DOHH2 (cell line): ENCODE data around the gene NEMP1.

Experiments used
- H3F3A ChIP-seq: fragments of 200-600 bp; sonication (generic), shearing (Covaris generic); 2 replicates; pipeline ENCODE4 v1.6.0; 2016; ENCODE audit warnings: antibody characterized with exemption, mild to moderate bottlenecking; ENCODE audit not compliant: control insufficient read depth, insufficient read depth
- H3K27ac ChIP-seq: fragments of 200-600 bp; sonication (generic); 2 replicates; pipeline ENCODE4 v1.5.1; 2014; ENCODE audit warnings: low read depth, mild to moderate bottlenecking, low read length, moderate library complexity
- H3K27me3 ChIP-seq: fragments of 200-600 bp; sonication (generic); 2 replicates; pipeline ENCODE4 v1.6.1; 2014; ENCODE audit warnings: mild to moderate bottlenecking, low read length, mixed read lengths; ENCODE audit not compliant: control insufficient read depth
- H3K36me3 ChIP-seq: fragments of 200-600 bp; sonication (generic); 2 replicates; pipeline ENCODE4 v1.6.1; 2014; ENCODE audit warnings: mild to moderate bottlenecking, low read length, moderate library complexity, mixed read lengths; ENCODE audit not compliant: control insufficient read depth
- H3K4me1 ChIP-seq: fragments of 200-600 bp; sonication (generic); 2 replicates; pipeline ENCODE4 v1.6.1; 2014; ENCODE audit warnings: mild to moderate bottlenecking, low read length, mixed read lengths; ENCODE audit not compliant: control insufficient read depth
- H3K4me2 ChIP-seq: fragments of 200-600 bp; sonication (generic); 2 replicates; pipeline ENCODE4 v1.6.0; 2014; ENCODE audit warnings: mild to moderate bottlenecking, low read length, moderate library complexity
- H3K4me3 ChIP-seq: fragments of 200-600 bp; sonication (generic); 2 replicates; pipeline ENCODE4 v1.5.1; 2014; ENCODE audit warnings: mild to moderate bottlenecking, low read length, mixed read lengths
- H3K79me2 ChIP-seq: fragments of 200-600 bp; sonication (generic); 2 replicates; pipeline ENCODE4 v1.6.1; 2014; ENCODE audit warnings: mild to moderate bottlenecking, low read length, mixed read lengths; ENCODE audit not compliant: control insufficient read depth
- H3K9me2 ChIP-seq: fragments of 200-600 bp; sonication (generic); replicated peaks from 2 replicates; pipeline ENCODE4 v1.6.1; 2014; ENCODE audit warnings: mild to moderate bottlenecking, low read length, mixed read lengths; ENCODE audit not compliant: control insufficient read depth
- H3K9me3 ChIP-seq: fragments of 200-600 bp; sonication (generic); 2 replicates; pipeline ENCODE4 v1.6.1; 2014; ENCODE audit warnings: antibody characterized with exemption, low read length, mixed read lengths; ENCODE audit not compliant: control insufficient read depth, insufficient read depth
- H4K20me1 ChIP-seq: fragments of 200-600 bp; sonication (generic); 2 replicates; pipeline ENCODE4 v1.6.0; 2014; ENCODE audit warnings: low read depth, mild to moderate bottlenecking, antibody characterized with exemption, low read length, moderate library complexity; ENCODE audit not compliant: control insufficient read depth, insufficient read depth
- CTCF ChIP-seq: fragments of 200-600 bp; sonication (generic); IDR thresholded peaks from one replicate; pipeline ENCODE4 v1.5.1; 2014; ENCODE audit warnings: antibody characterized with exemption, mild to moderate bottlenecking, low read depth, low read length; ENCODE audit not compliant: poor library complexity, severe bottlenecking
- EZH2phosphoT487 ChIP-seq: fragments of 200-600 bp; sonication (generic); IDR thresholded peaks from 2 replicates; pipeline ENCODE4 v1.6.1; 2017; ENCODE audit warnings: borderline replicate concordance, mild to moderate bottlenecking, antibody characterized with exemption, low read length, moderate library complexity, mixed read lengths

NEMP1 gene

GRCh38 chr12:57040211-57040610 is 38.4 kb downstream of the NEMP1 start:
- TF ChIP-seq CTCF: no peak
- TF ChIP-seq EZH2phosphoT487: no peak
- Histone ChIP-seq H3K27ac (no peak overlapping the region), H3K9me3 (no peaks in the 10 kb centered on the region), H4K20me1 (no peaks in the 10 kb centered on the region), H3K4me1 (no peaks in the 10 kb centered on the region), H3K9me2 (no peaks in the 10 kb centered on the region), H3K4me3 (no peak overlapping the region), H3F3A (no peaks in the 10 kb centered on the region), H3K36me3 (no peaks in the 10 kb centered on the region), H3K27me3 (peaks cover 24% of the 10 kb centered on the region; the same call in 1 of the 2 replicates), H3K4me2 (no peak overlapping the region), H3K79me2 (no peaks in the 10 kb centered on the region)

GRCh38 chr12:57039016-57039798 is 39.4 kb downstream of the NEMP1 start:
- no peaks in the 10 kb centered on the region for H3K4me1 ChIP-seq
- no peak overlapping the region for H3K4me3 ChIP-seq
- no peak for TF ChIP-seq CTCF
- no peak overlapping the region for H3K27ac ChIP-seq
- H3K36me3 ChIP-seq: no peaks in the 10 kb centered on the region
- no peaks in the 10 kb centered on the region for H3K79me2 ChIP-seq
- H4K20me1 ChIP-seq: no peaks in the 10 kb centered on the region
- no peaks in the 10 kb centered on the region for H3K9me3 ChIP-seq
- H3F3A ChIP-seq: no peaks in the 10 kb centered on the region
- no peaks in the 10 kb centered on the region for H3K9me2 ChIP-seq
- no peak overlapping the region for H3K4me2 ChIP-seq
- peaks cover 19% of the 10 kb centered on the region; the same call in 1 of the 2 replicates for H3K27me3 ChIP-seq

GRCh38 chr12:57037264-57037663 is 41.3 kb downstream of the NEMP1 start:
- no peak for TF ChIP-seq EZH2phosphoT487
- no peak for TF ChIP-seq CTCF
- Histone ChIP-seq H3K36me3 (no peaks in the 10 kb centered on the region), H3K79me2 (no peaks in the 10 kb centered on the region)

More at GRCh38 chr12:57037264-57037663, 41.3 kb downstream of the NEMP1 start:
- no peaks in the 10 kb centered on the region for H3F3A ChIP-seq
- H4K20me1 ChIP-seq: no peaks in the 10 kb centered on the region
- peaks cover 5% of the 10 kb centered on the region; the same call in 1 of the 2 replicates for H3K27me3 ChIP-seq
- H3K9me2 ChIP-seq: no peaks in the 10 kb centered on the region
- H3K27ac ChIP-seq: no peak overlapping the region
- H3K4me3 ChIP-seq: no peak overlapping the region
- H3K4me1 ChIP-seq: no peaks in the 10 kb centered on the region
- no peaks in the 10 kb centered on the region for H3K9me3 ChIP-seq
- H3K4me2 ChIP-seq: no peak overlapping the region
